Endothelial cell of umbilical vein (primary cell): Measurements from ENCODE around the gene PPP1R2C. TPM values are rescaled to one million over a fixed set of nuclear protein-coding genes. Genes with fewer than 3 reads are reported as not detected.

Experiments used
- BruUV-seq: library from RNA; stranded (reverse); fragments of 400-500 nt; replicated peaks from 2 replicates; lab custom pipeline; 2021; lab: Mats Ljungman, UMichigan
- CTCF ChIA-PET: fragments of 300-600, 350-600 bp; sonication (Branson Sonifier 250); formaldehyde crosslinking; loops from one replicate; lab custom pipeline; 2021; ENCODE audit warnings: antibody characterized with exemption, inconsistent platforms; lab: Charles Lee
- POLR2A ChIA-PET: fragments of 300-600, 350-600 bp; sonication (Branson Sonifier 250); formaldehyde crosslinking; loops from one replicate; lab custom pipeline; 2021; ENCODE audit warnings: antibody characterized with exemption, inconsistent platforms; lab: Charles Lee
- DNase-seq: peaks from one replicate; pipeline ENCODE4 v3.0.0-alpha.2; 2011; ENCODE audit warnings: low read depth, low spot score
- FAIRE-seq: peaks from 2 replicates; lab custom pipeline; 2011; peaks lifted over from hg19 to GRCh38; lab: Jason Lieb, UNC
- H2AFZ ChIP-seq: 2 replicates; pipeline ENCODE4 v1.6.0; 2012; ENCODE audit warnings: low read depth, low read length, control low read depth, inconsistent platforms
- H3K27ac ChIP-seq: 2 replicates; pipeline ENCODE4 v1.5.1; 2011; ENCODE audit warnings: low read depth, mild to moderate bottlenecking, control low read depth, low read length, moderate library complexity; ENCODE audit not compliant: insufficient read depth
- H3K27me3 ChIP-seq, 2 experiments: 2 replicates each; pipeline versions ENCODE4 v1.6.0 to v1.6.1; 2011; ENCODE audit warnings: low read length in 2 of 2, mixed read lengths in 1 of 2; ENCODE audit not compliant: control insufficient read depth in 2 of 2, insufficient read depth in 2 of 2
- H3K36me3 ChIP-seq, 2 experiments: 2 replicates in 1 of 2; 3 replicates in 1 of 2; pipeline ENCODE4 v1.5.1; 2011; ENCODE audit warnings: low read length in 2 of 2, mild to moderate bottlenecking in 1 of 2, moderate library complexity in 1 of 2; ENCODE audit not compliant: control insufficient read depth in 2 of 2, insufficient read depth in 2 of 2; ENCODE audit errors: extremely low read depth in 1 of 2
- H3K4me1 ChIP-seq: 3 replicates; pipeline ENCODE4 v1.5.1; 2011; ENCODE audit warnings: mild to moderate bottlenecking, low read length; ENCODE audit not compliant: control insufficient read depth, insufficient read depth; ENCODE audit errors: extremely low read depth
- H3K4me2 ChIP-seq: 2 replicates; pipeline ENCODE4 v1.6.1; 2011; ENCODE audit warnings: low read length, control low read depth, mixed read lengths; ENCODE audit not compliant: insufficient read depth
- H3K4me3 ChIP-seq, 3 experiments: fragments of 200-600 bp in 1 of 3; sonication (generic), shearing (Covaris generic) in 1 of 3; replicated peaks in 1 of 3; 2 replicates each; pipeline ENCODE4 v1.5.1; 2011 to 2016; ENCODE audit warnings: control low read depth in 3 of 3, low read length in 3 of 3, mild to moderate bottlenecking in 2 of 3, inconsistent platforms in 1 of 3, low read depth in 1 of 3, moderate library complexity in 1 of 3; ENCODE audit not compliant: insufficient read depth in 1 of 3
- H3K79me2 ChIP-seq: 2 replicates; pipeline ENCODE4 v1.6.0; 2012; ENCODE audit warnings: low read length, inconsistent platforms; ENCODE audit not compliant: control insufficient read depth, insufficient read depth
- H3K9ac ChIP-seq: replicated peaks from 2 replicates; pipeline ENCODE3; 2011; ENCODE audit warnings: low read length, control low read depth; ENCODE audit not compliant: insufficient read depth; ENCODE audit errors: extremely low read depth
- H3K9me1 ChIP-seq: replicated peaks from 3 replicates; pipeline ENCODE4 v1.6.0; 2011; ENCODE audit warnings: mild to moderate bottlenecking, low read length; ENCODE audit not compliant: control insufficient read depth, insufficient read depth; ENCODE audit errors: extremely low read depth
- H3K9me3 ChIP-seq: replicated peaks from 2 replicates; pipeline ENCODE4 v1.5.1; 2012; ENCODE audit warnings: low read length, inconsistent platforms; ENCODE audit not compliant: control insufficient read depth, insufficient read depth
- H4K20me1 ChIP-seq: replicated peaks from 2 replicates; pipeline ENCODE3; 2011; ENCODE audit warnings: mild to moderate bottlenecking, low read length; ENCODE audit not compliant: control insufficient read depth, insufficient read depth; ENCODE audit errors: extremely low read depth
- CTCF ChIP-seq, 2 donors: IDR thresholded peaks; 1 replicate in 1 of 2; 2 replicates in 1 of 2; pipeline ENCODE4 v1.5.1; 2011; ENCODE audit warnings: low read length in 2 of 2, mild to moderate bottlenecking in 2 of 2, moderate library complexity in 2 of 2, control low read depth in 1 of 2, inconsistent platforms in 1 of 2, low read depth in 1 of 2; ENCODE audit not compliant: insufficient read depth in 1 of 2; ENCODE audit errors: extremely low read depth in 1 of 2
- EZH2 ChIP-seq: IDR thresholded peaks from 2 replicates; pipeline ENCODE4 v1.6.1; 2012; ENCODE audit warnings: borderline replicate concordance, low read depth, mild to moderate bottlenecking, moderate library complexity, low read length, inconsistent platforms; ENCODE audit not compliant: severe bottlenecking
- FOS ChIP-seq: IDR thresholded peaks from 2 replicates; pipeline ENCODE4 v1.6.1; 2011; ENCODE audit warnings: mild to moderate bottlenecking, low read length, moderate library complexity, borderline replicate concordance; ENCODE audit not compliant: insufficient read depth
- GATA2 ChIP-seq: IDR thresholded peaks from 2 replicates; pipeline ENCODE4 v1.7.0; 2011; ENCODE audit warnings: low read depth, mild to moderate bottlenecking, moderate library complexity, mixed read lengths, low read length; ENCODE audit not compliant: insufficient read length, insufficient read depth
- JUN ChIP-seq: IDR thresholded peaks from 2 replicates; pipeline ENCODE4 v1.6.1; 2011; ENCODE audit warnings: borderline replicate concordance, low read depth; ENCODE audit not compliant: insufficient read length, insufficient read depth
- MAX ChIP-seq: IDR thresholded peaks from 2 replicates; pipeline ENCODE4 v1.6.1; 2011; ENCODE audit not compliant: insufficient read depth, insufficient read length
- MYC ChIP-seq: IDR thresholded peaks from one replicate; pipeline ENCODE4 v1.6.1; 2011; ENCODE audit warnings: mild to moderate bottlenecking, low read depth, low read length
- POLR2A ChIP-seq: IDR thresholded peaks from 2 replicates; pipeline ENCODE4 v1.6.1; 2012; ENCODE audit warnings: low read depth, mild to moderate bottlenecking, control low read depth, low read length
- POLR2AphosphoS5 ChIP-seq: IDR thresholded peaks from 2 replicates; pipeline ENCODE4 v1.6.1; 2012; ENCODE audit warnings: low read depth, mild to moderate bottlenecking, control low read depth, low read length, moderate library complexity; ENCODE audit not compliant: insufficient read depth
- dilution Hi-C: fragments of 300-500 bp; cut with MboI; formaldehyde crosslinking; loops from one replicate; pipeline ENCODE4 v1.15.0; 2019; ENCODE audit warnings: low sequenced_read_pairs; ENCODE audit not compliant: extremely low pct_ligation_motif_present
- intact Hi-C: fragments of 100-400 bp; cut with micrococcal nuclease; formaldehyde crosslinking; loops from one replicate; pipeline ENCODE4 v1.10.0; 2022
- polyA plus RNA-seq, 4 experiments: library from polyadenylated mRNA; depleted of rRNA in 3 of 4; stranded (reverse) in 3 of 4; unstranded in 1 of 4; fragments of >200 nt; gene quantifications; 2 replicates each; pipeline versions ENCODE4 v1.2.1 to v1.2.3, GENCODE V29; 2011 to 2012; ENCODE audit warnings: missing spikeins in 1 of 4
- total RNA-seq: library from RNA; stranded (reverse); gene quantifications from 2 replicates; pipeline ENCODE4 v1.2.3, GENCODE V29; 2021

PPP1R2C gene
- total and polyA plus RNA-seq, 2 donors (not counting 3 experiments of a cell fraction or from before 2014, with no cell fraction given): not detected

- POLR2A ChIA-PET: no interaction called here
- Histone ChIP-seq H3K4me3 (no peak overlapping the region), H3K79me2 (no peaks in the 10 kb centered on the region), H3K9me3 (no peaks in the 10 kb centered on the region), H3K27me3 (no peaks in the 10 kb centered on the region), H3K27ac (no peak overlapping the region), H4K20me1 (no peaks in the 10 kb centered on the region), H3K9ac (no peak overlapping the region), H3K36me3 (no peaks in the 10 kb centered on the region), H3K4me2 (no peak overlapping the region), H2AFZ (no peak overlapping the region), H3K4me1 (no peaks in the 10 kb centered on the region), H3K9me1 (no peaks in the 10 kb centered on the region)
- no peak for FAIRE-seq
- dilution Hi-C loops (no loop called here), intact Hi-C loops (no loop called here)
- TF ChIP-seq POLR2A (no peak), JUN (no peak), CTCF (IDR thresholded peaks at IDR 0.05; ENCODE audit: extremely low read depth in 1 of 2, insufficient read depth in 1 of 2, low read depth in 1 of 2, low read length in 2 of 2) (no peak)
- BruUV-seq: no TSS peak
- CTCF ChIA-PET: no interaction called here
- DNase-seq: no peak
Measured at GRCh38 chrX:42823443-42823842, 45.5 kb upstream of the PPP1R2C start.

DNA sequence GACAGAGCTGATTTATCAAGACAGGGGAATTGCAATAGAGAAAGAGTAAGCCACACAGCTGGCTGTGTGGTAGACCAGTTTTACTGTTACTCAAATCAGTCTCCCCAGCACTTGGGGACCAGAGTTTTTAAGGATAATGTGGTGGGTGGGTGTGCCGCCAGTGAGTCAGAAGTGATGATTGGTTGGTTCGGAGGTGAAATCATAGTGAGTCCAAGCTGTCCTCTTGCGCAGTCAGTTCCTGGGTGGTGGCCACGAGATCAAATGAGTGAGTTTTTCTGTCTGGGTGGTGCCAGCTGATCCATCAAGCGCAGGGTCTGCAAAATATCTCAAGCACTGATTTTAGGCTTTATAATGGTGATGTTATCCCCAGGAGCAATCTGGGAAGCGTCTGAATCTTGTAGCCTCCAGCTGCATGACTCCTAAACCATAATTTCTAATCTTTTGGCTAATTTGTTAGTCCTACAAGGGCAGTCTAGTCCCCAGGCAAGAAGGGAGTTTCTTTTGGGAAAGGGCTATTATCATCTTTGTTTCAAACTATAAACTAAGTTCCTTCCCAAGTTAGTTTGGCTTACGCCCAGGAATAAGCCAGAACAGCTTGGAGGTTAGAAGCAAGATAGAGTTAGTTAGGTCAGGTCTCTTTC lies 44.0 kb upstream of the PPP1R2C start:
- Histone ChIP-seq H3K27me3 (no peaks in the 10 kb centered on the region), H4K20me1 (no peaks in the 10 kb centered on the region), H3K4me2 (no peak overlapping the region), H3K36me3 (no peaks in the 10 kb centered on the region), H3K9me1 (no peaks in the 10 kb centered on the region), H2AFZ (no peak overlapping the region), H3K9me3 (no peaks in the 10 kb centered on the region), H3K79me2 (no peaks in the 10 kb centered on the region), H3K9ac (no peak overlapping the region), H3K4me3 (no peak overlapping the region), H3K4me1 (no peaks in the 10 kb centered on the region), H3K27ac (no peak overlapping the region)
- BruUV-seq: no TSS peak
- TF ChIP-seq MYC (no peak), JUN (no peak), CTCF (IDR thresholded peaks at IDR 0.05; ENCODE audit: extremely low read depth in 1 of 2, insufficient read depth in 1 of 2, low read depth in 1 of 2, low read length in 2 of 2) (no peak), POLR2A (no peak), MAX (no peak), POLR2AphosphoS5 (no peak), GATA2 (no peak), EZH2 (no peak), FOS (no peak)
- intact Hi-C loops (no loop called here), dilution Hi-C loops (no loop called here)
- no peak for DNase-seq
- ChIA-PET POLR2A (no interaction called here), CTCF (no interaction called here)
- FAIRE-seq: no peak
